Hepatocyte (in vitro differentiated cells): Measurements from ENCODE around the gene RUNDC3A.

Experiments
- EZH2 ChIP-seq: fragments of 200-600 bp; sonication (generic); IDR thresholded peaks from 2 replicates; pipeline ENCODE4 v1.6.1; 2016; ENCODE audit warnings: antibody characterized with exemption, mild to moderate bottlenecking, borderline replicate concordance
- EZH2phosphoT487 ChIP-seq: fragments of 200-600 bp; sonication (generic); IDR thresholded peaks from one replicate; pipeline ENCODE4 v1.6.1; 2018; ENCODE audit warnings: antibody characterized with exemption, mild to moderate bottlenecking, low read depth, moderate library complexity; ENCODE audit not compliant: unreplicated experiment, severe bottlenecking
- TF ChIP-seq, protein P1 (sequence below): fragments of 200-600 bp; sonication (generic); IDR thresholded peaks from 2 replicates; pipeline ENCODE4 v1.5.1; 2016; ENCODE audit warnings: antibody characterized with exemption, mild to moderate bottlenecking; ENCODE audit not compliant: poor library complexity

DNA sequence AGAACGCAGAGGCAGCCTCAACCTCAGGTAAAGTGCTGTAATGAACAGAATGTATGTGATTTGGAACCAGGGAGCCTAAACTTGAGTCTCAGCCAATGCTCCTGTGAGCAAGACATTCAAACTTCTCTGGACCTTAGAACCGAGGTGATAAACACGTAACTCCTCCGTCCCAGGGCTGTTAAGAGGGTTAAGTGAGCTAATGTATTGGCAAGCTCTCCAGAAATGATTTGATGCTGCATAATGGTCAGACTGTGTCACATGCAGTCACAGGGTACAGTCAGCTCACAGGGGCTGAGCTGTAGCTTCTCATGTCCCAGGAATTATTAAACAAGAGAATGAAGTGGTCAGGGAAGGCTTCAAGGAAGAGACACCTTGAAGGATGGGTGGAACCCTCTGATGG lies 30.4 kb upstream of the RUNDC3A start:
- TF ChIP-seq, protein P1, sequence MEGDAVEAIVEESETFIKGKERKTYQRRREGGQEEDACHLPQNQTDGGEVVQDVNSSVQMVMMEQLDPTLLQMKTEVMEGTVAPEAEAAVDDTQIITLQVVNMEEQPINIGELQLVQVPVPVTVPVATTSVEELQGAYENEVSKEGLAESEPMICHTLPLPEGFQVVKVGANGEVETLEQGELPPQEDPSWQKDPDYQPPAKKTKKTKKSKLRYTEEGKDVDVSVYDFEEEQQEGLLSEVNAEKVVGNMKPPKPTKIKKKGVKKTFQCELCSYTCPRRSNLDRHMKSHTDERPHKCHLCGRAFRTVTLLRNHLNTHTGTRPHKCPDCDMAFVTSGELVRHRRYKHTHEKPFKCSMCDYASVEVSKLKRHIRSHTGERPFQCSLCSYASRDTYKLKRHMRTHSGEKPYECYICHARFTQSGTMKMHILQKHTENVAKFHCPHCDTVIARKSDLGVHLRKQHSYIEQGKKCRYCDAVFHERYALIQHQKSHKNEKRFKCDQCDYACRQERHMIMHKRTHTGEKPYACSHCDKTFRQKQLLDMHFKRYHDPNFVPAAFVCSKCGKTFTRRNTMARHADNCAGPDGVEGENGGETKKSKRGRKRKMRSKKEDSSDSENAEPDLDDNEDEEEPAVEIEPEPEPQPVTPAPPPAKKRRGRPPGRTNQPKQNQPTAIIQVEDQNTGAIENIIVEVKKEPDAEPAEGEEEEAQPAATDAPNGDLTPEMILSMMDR, result no peak
- TF ChIP-seq EZH2 (no peak), EZH2phosphoT487 (no peak)
